GM12873 (cell line): ENCODE data around the gene GRHPR.

ENCODE experiments used
- TF ChIP-seq, protein P1 (sequence below): IDR thresholded peaks from 2 replicates; pipeline ENCODE4 v1.5.1; 2012; ENCODE audit warnings: low read depth, mild to moderate bottlenecking, moderate library complexity, low read length, control low read depth; ENCODE audit not compliant: insufficient read depth; ENCODE audit errors: missing control alignments

GRHPR gene

DNA sequence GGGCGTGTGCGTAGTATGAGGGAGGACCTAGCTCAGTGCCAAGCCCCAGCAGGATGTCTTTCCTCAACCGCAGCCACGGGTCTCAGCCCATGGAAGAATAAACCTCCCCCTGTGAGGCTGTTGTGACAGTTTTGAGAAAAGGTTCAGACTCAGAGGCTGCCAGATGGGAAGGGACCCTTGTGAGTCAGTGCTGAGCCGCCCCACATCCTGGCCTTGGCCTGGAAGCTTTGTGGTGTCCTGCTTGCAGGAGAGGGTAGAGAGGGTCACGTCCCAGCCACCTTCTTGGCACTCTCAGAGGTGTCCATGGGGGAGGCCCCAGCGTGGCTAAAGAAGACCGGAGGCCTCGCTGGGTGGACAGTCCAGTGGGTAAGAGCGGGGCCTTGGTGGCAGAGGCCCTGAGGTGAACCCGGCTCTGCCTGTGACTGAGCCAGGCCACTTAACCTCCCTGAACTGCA lies 2.8 kb downstream of the GRHPR start:
- TF ChIP-seq, protein P1, sequence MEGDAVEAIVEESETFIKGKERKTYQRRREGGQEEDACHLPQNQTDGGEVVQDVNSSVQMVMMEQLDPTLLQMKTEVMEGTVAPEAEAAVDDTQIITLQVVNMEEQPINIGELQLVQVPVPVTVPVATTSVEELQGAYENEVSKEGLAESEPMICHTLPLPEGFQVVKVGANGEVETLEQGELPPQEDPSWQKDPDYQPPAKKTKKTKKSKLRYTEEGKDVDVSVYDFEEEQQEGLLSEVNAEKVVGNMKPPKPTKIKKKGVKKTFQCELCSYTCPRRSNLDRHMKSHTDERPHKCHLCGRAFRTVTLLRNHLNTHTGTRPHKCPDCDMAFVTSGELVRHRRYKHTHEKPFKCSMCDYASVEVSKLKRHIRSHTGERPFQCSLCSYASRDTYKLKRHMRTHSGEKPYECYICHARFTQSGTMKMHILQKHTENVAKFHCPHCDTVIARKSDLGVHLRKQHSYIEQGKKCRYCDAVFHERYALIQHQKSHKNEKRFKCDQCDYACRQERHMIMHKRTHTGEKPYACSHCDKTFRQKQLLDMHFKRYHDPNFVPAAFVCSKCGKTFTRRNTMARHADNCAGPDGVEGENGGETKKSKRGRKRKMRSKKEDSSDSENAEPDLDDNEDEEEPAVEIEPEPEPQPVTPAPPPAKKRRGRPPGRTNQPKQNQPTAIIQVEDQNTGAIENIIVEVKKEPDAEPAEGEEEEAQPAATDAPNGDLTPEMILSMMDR, result no peak

DNA sequence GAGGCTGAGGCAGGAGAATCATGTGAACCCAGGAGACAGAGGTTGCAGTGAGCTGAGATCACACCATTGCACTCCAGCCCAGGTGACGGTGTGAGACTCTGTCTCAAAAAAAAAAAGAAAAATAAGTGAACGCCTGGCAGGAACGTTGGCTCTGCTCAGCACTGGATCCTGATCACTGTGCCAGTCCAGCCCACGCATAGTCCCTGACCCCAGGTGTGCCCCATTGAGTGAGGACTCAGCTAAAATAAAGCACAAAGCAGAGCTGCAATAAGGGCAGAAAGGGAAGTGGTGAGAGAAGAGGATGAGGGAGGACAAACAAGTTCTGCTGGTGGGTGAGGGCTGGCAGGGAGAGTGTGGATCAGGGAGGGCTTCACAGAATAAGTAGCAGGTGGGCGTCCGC lies 4.3 kb downstream of the GRHPR start:
- TF ChIP-seq, protein P1, result no peak

DNA sequence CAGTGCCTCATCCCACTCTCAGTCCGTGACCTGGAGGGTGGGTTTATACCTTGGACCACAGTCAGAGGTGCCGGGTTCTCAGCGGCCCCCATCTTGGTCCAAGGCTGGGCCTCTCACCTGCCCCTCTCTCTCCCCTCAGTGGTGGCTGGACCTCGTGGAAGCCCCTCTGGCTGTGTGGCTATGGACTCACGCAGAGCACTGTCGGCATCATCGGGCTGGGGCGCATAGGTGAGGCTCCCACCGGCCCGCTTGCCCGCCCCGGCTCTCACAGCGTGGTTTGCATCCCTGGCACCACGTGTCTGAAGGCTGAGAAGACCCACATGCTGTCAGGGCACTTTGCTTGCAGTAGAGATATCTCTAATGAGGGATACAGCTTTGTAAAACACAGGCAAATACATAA lies 5.8 kb downstream of the GRHPR start:
- TF ChIP-seq, protein P1, result no peak

DNA sequence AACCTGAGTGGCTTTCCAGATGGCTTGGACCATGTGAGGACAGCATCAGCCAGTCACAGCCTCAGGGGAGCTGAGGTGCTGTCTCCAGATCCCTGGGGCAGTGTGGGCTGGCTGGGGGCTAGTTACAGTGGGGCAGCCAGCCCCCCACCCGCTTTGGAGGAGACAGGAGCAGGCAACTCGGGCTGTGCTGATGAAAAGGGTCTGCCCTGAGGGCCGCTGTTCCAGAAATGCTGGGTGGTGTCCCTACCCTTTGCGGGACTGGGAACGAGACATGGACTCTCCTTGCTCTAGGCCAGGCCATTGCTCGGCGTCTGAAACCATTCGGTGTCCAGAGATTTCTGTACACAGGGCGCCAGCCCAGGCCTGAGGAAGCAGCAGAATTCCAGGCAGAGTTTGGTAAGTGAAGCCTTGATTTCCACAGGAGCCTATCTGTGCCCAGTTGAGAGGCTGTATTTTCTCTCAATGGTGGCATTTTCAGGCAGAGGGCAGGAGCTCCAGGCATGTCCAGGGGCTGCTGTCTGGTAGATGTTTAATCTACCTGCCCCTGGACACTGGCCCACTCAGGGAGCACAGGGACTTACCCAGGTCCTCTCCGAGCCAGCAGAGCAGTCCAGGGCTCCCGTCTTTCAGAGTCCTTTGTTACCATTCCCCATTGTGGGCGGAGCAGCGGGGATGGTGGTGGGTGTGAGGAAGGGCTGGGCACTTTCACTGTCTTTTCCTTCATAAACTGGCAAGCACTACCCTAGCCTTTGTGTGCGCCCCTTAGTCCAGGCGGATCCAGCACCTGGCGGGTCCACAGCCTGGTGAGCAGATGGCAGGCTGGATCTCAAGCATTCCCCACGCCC lies 7.2 kb downstream of the GRHPR start:
- TF ChIP-seq, protein P1, result no peak

DNA sequence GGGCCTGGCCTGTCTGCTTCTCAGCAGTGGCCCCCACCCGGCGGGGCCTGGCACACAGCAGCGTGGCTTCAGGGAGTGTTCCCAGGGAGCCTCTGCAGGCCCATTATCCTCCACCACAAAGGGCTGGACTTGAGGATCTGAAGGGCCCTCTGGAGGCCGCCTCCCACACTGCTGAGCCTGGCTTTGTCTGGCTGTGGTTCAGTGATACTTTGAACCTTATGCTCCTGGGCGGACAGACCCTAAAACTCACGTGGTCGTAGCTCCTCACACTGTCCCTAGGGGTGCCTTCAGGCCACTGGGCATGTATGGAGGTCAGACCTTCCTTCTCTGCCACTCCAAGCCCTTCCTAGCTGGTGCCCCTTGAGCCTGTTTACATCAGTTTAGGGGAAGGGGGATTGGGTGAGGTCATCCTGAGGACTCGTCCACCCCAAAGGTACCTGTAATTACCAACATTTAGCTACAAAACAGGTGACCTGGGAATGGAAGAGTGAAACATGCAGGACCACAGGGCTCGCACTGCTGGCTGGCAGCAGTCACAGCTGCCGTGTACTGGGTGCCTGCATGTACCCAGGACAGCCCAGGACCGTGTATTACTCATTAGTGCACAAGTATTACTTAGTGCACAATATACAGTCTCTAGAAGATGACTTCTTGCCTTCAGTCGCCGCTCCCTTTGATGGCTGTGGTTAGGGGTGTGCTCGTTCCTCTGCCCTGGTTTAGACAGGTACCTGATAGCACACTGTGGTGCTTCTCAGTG lies 8.5 kb downstream of the GRHPR start:
- TF ChIP-seq, protein P1, result no peak

DNA sequence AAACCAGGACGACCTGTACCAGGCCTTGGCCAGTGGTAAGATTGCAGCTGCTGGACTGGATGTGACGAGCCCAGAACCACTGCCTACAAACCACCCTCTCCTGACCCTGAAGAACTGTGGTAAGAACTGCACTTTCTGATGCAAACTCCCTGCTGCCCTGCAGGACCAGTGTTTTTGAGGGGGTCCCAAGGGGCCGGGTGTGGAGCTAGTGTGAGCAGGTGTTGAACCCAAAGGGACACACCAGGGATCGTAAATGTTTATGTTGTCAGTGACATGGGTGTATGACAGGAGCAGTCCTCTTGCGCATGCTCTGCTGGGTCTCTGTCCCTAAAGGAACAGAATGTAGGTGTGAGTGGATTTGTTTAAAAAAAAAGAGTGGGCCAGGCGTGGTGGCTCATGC lies 9.5 kb downstream of the GRHPR start:
- TF ChIP-seq, protein P1, result no peak

DNA sequence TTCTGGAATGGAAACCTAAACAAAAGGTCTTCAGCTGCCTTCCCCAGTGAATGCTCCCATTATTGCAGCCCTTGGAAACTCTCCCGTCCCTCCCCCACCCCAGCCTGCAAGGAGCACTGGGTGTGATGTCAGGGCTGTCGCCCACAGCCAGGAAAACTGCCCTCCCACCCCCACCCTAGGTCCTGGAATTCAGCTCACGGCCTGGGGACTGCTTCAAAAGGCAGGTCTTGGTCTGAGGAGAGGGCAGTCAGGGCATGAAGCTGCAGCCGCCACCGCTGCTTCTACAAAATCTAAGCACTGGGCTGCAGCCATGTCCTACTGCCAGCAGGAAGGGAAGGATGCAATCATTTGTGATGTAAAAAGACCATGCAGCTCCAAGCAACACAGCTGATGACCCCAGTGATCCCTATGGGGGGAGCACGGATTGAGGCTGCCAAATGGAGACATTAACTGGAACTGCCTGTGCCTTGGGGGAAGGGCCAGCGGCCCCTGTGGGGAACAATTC lies 11.4 kb downstream of the GRHPR start:
- TF ChIP-seq, protein P1, result no peak
